GM21786 (cell line): ENCODE data around the gene ZMYND10.

Experiments used
- ATAC-seq: cut with Tn5 transposase; IDR thresholded peaks from one replicate; pipeline ENCODE4 v1.9.1; 2021; ENCODE audit not compliant: unreplicated experiment

The ZMYND10 gene

DNA sequence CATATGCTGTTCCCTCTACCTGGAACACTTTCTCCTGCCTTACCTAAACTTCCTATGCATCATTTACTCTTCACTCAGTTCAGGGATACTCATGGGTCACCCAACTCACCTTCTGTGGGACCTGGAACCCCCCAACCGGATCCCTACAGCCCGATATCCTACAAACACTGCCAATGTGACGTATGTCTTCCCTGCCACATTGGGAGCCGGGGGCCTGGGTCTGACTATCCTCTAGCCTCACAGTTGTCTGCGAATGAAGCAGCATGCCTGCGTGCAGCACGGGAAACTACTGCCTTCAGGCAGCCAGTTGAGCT, 4.6 kb upstream of the ZMYND10 start:
- ATAC-seq, result no peak

DNA sequence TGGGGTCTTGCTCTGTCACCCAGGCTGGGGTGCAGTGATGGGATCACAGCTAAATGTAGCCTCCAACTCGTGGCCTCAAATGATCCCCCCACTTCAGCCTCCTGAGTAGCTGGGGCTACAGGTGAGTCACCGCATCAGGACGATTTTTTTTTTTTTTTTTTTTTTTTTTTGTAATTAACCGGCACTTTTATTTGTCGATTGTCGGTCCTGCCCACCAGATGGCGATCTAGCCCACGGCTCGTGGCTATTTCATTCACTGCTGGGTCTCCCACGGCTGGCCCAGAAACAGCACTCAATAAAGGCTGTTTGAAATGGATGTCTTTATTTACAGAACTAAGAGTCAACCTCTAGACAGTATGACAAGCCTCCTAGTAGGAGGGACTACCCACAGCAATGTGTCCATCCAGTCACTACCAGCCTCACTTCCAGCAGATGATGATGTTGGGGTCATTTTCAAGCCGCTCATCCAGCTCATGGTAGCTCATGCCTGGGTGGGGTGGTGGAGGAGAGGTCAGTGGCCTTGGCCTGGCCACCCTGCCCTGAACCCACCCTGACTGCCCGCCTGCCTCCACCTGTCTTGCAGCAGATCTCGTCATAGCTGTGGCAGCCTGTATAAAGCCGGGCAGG, 1.8 kb upstream of the ZMYND10 start:
- ATAC-seq, result no peak

- no peak for ATAC-seq
Measured at GRCh38 chr3:50345008-50345407, 524 bp downstream of the ZMYND10 start.

GRCh38 chr3:50342813-50343633, 2.5 kb downstream of the ZMYND10 start:
- ATAC-seq, result no peak

DNA sequence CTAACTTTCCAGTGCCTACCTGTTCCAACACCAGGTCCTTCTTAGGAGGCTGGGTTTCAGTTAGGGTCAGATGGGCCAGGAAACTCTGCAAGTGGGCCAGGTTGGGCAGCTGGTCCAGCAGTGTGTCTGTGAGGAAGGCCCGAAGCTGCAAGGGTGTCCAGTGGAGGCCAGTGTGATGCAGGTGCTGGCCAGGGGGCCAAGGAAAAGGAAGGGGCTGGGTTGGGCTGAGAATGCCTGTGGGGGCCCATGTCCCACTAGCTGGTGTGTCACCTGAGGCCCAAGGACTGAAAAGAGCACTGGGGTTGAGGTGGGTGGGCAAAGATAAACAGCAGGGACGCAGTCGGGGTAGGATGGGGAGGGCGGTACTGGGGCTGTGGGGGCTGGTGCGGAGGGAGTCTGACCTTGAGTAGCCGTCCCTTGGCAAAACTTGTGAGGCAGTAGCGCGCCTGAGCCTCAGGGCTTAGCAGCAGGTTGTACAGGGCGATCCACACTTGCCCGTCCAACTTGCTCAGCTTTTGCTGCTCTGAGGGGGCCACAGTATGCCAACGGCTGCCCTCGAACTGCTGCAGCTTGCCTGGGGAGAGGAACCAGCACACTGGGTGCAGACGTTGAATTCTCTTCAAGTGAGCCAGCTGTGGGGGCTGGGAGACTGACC, 3.4 kb downstream of the ZMYND10 start:
- ATAC-seq, result no peak

- no peak for ATAC-seq
Measured at GRCh38 chr3:50341537-50341936, 4.0 kb downstream of the ZMYND10 start.

GRCh38 chr3:50340448-50341329, 4.8 kb downstream of the ZMYND10 start, which contains the start of gene RASSF1:
Gene RASSF1, minus strand, starts transcription at chr3:50340836. Its CDS starts 31 bp downstream, at chr3:50340805.
- no peak for ATAC-seq

DNA sequence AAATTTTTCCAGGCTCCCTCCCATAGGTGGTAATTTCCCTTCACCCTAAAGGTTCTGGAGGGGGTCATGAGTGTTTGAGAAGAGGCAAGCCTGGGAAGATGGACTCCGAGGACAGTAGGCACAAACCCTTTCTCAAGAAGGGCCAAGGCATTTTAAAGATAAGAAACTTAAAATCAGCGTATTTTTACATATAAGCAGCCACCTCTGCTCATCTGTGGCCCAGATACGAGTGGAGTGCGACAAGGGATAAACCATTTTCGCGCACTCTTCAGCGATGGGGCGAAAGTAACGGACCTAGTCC, 5.4 kb downstream of the ZMYND10 start:
- ATAC-seq, result no peak

DNA sequence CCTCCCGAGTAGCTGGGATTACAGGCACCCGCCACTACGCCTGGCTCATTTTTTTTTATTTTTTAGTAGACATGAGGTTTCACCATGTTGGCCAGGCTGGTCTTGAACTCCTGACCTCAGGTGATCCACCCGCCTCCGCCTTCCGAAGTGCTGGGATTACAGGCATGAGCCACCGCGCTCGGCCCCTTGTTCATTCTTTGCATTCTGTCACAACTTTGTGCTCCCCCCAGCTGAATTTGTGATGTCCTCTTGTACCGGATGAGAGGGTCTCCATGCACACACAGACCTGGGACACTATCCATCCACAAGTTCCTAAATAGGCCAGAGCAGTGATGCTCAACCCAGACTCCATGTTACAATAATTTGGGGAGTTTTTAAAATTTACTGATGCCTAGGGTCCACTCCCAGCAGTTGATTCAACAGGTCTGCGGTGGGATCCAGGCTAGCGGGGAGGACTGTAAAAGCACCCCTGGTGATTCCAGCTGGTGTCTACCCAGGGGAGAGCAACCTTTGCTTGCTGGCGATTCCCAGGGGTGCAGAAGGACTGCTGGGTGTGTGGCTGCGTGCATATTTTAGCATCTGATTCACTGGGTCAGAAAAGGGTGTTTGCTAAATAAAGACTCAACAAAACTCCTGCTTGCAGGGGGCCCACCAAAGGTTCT, 5.9 kb downstream of the ZMYND10 start:
- no peak for ATAC-seq

DNA sequence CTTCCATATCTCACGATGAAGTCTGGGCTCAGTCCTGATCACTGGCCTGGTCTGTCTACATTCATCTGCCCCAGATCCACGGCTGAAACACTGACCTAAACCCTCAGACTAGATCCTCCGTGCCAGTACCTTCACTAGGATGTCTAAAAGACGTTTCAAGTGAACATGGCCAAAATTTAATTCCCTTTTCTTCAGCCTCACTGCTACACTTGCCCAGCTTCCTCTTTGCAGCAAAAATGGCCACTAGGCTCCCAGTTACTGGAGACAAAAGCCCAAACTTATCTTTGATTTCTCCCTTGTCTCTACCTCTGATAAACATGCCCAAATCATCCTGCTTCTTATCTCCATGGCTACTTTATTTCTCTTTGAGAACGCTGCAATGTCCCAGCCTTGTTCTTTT, 6.6 kb downstream of the ZMYND10 start:
- ATAC-seq, result no peak

GRCh38 chr3:50337175-50337861, 8.2 kb downstream of the ZMYND10 start:
- peak; percentile 74 for ATAC-seq

DNA sequence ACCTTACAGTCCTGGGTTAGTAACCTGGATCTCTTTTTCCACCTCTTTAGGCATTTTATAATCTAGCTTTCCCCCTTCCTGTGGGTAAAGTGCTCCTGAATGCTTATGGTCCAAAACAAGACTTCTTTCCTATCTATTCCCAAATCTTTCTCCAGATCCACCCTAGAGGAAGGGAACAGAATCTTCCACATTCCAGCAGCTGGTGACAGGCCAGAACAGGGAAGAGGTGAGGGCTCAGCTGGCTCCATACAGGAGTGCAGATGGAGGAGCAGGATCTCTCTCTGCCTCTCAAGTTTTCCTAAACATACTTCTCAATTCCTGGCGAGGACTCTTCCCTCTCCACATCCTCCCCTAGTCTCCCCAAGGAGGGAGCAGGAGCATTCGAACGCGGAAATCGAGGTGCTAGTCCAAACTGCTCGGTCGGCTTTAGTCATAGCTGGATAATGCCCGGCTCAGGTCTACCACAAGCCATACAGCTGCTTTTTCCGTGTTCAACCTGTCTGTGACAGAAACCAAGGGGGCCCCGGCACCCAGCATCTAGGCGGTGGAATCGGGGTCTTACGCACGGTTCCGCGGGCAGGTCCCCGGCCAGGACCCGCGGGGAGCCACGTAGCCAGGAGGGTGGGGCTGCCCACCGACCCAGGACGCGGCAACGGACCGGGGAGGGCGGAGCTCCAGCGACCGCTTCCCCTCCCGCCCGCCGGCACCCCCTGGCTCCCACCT, 8.9 kb downstream of the ZMYND10 start:
- ATAC-seq, result peak; percentile 16

DNA sequence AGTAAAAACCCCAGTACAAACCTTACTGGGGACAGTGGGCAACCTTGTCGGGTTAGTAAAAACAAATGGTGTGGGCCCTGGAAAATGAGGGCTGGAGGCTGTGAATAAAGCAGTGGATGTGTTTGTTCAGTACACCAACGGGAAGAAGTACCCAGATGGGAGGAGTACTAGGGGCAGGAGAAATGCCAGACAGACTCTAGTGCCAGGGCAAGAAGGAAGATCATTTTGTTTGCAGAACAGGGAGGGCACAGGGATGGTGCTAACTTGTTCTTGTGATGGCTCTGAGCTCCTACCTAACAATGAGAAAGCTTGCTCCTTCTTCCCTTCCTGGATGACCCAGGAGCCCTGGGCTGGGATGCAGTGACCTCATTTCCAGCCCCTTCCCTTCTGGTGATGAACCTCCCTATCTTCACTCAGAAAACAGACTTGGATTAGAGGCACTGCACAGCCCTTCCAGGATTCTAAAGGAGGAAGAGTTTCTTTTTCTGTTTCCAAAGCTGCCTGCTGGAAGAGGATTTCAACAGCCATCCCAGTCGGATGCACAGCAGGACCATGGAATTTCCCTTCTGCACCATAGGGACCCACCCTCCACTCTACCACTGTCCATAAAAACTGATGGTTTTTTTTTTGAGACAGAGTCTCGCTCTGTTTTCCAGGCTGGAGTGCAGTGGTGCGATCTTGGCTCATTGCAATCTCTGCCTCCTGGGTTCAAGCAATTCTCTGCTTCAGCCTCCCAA, 11.0 kb downstream of the ZMYND10 start:
- ATAC-seq, result no peak

- ATAC-seq, result no peak
Measured at GRCh38 chr3:50333744-50334328, 11.7 kb downstream of the ZMYND10 start.

- ATAC-seq, result no peak
Measured at GRCh38 chr3:50331364-50331907, 14.1 kb downstream of the ZMYND10 start.

GRCh38 chr3:50330330-50330729, 15.2 kb downstream of the ZMYND10 start:
- no peak for ATAC-seq

GRCh38 chr3:50327943-50328691, 17.4 kb downstream of the ZMYND10 start, which contains the start of gene TUSC2:
Gene TUSC2, minus strand, starts transcription at chr3:50328223. Its CDS starts 124 bp downstream, at chr3:50328099.
- peak; percentile 93 for ATAC-seq
